ENCODE data around the gene OSBPL3.
"Not testable (repeated sequence)": the region's sequence is repeated elsewhere in the genome, so short reads cannot be mapped to it uniquely, and the experiment has no call there.

The OSBPL3 gene

DNA sequence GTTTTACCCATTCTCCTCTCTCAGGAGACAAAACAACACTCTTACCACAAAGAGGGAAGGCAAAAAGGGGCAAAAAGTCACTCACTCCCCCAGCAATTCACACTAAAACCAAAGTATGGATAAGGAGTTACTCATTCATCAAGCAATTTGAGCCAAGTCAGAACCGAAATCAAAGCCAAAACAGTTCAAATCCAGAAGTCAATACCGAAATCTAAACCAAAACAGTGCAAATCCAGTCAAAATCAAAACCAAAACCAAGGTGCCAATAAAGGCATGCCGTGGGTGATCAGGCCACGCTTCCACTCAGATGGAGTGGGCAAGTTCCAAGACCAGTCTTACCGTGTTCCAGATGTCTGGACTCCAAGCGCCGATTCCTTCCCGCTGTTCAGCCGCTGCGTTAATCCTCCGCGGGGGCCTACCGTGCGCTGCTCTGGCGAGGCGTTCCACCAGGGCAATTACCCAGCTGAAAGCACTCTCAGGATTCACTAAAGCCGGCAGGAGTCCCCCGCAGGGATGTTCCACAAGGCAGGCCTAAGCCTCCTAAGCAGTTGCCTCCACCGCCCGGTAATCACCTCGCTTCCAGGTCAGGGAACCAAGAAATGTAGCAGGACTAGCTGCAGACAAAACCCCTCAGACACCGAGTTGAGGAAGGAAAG, 185.1 kb downstream of the OSBPL3 start:
- not testable (repeated sequence) for DNase-seq (ENCODE audit: low read depth)

DNA sequence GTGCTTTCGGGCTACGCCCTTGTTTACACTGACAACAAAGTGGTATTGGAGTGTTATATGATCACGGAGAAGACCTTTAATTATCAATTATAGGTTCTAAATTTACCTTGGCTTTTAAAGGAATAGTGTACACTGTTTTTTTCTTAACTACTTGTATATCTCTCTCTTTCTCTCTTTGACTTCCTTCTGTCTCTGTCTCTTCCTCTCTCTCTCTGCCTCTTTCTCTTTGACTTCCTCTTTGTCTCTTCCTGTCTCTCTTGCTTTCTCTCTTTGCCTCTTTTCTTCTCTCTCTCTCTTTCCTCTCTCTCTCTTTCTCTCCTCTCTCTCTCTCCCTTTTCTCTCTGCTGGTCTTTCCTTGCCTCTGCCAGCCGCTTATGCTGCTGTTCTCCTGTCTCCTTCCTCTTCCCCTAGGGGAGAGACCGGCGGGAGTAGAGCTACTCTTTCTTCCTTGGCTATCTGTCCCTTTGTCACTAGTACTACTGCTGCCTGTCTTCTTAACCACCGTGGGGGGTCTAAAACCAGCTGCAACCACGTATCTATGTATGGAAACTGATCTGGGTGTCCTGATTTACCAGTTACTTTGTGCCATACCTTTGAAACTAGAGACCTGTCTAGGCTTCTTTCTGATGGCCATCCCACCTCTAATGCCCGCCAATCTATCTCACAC, 185.9 kb downstream of the OSBPL3 start:
- no peak for DNase-seq (ENCODE audit: low read depth)

DNA sequence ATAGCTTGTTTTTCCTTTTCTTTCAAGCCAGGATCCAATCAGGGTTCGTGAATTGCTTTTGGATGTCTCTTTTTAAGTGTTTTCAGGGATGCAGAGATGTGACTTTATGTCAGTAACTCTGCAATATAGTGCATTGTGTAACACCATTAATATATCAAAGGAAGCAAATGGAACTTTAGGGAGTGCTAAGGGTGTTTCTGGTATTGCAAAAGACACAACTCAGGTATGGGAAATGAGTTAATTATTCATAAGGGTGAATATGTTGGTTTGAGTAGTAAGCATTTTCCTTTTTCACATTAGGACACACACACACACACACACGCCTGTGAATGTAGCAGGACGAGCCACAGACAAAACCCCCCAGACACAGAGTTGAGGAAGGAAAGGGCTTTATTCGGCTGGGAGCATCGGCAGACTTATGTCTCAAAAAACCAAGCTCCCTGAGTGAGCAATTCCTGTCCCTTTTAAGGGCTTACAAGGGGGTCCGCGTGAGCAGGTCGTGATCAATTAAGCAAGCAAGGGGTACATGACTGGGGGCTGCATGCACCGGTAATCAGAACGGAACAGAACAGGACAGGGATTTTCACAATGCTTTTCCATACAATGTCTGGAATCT, 190.9 kb downstream of the OSBPL3 start:
- DNase-seq (ENCODE audit: low read depth), result no peak

DNA sequence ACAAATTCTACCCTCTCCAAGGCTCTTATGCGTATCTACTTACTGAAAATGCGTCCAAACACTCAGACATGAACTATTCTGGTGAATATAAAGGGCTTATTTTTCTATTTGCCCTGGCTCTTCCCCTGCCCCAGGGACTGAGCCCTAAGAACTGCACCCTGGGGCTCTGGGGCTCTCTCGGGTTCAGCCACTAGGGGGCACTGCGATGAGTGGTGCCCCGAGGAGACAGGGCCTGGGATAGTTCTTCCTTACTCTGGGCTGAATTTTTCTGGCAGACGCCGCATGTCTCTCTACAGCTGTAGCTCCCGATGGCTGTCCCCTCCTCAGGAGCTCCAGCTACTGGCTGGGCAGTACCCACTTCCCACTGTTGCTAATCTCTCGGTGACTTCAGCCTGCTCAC, 191.9 kb downstream of the OSBPL3 start:
- DNase-seq (ENCODE audit: low read depth), result no peak

DNA sequence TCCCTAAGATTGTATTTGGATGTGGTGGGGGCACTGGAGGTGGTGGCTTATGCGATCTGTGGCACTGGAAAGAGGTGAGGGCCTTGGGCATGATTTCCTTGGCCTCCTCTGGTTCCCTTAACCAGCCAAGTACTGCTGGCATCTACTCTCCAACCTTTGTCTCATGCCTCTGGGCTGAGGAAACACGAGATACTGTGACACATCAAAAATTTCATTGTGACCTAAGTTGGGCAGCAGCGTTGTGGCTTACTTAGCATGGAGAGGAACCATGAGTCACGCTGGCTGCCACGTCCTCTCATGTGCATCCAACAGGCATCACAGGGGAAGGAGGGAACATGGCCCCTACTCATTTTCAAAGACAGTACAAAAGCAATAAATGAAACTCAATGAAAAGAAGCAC, 193.0 kb downstream of the OSBPL3 start:
- peak; percentile 94 for DNase-seq (ENCODE audit: low read depth)

DNA sequence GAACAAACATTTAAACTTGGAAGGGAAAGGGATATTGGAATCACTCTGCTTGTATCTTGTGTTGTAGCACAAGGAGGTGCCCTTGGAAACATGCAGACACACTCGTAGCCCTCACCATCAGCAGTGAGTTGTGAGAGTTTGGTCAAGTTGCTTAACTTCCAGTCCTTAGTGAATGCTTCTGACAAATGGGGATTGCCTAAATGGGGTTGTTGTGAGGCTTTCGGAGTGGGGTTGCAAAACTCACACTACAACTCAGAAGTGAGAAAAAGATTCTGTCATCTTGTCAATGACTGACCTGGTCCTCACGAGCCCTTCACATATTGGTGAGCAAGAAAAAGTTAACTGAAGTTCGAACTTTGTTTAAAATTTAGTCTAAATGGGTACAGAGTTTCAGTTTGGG, 193.7 kb downstream of the OSBPL3 start:
- DNase-seq (ENCODE audit: low read depth), result no peak

DNA sequence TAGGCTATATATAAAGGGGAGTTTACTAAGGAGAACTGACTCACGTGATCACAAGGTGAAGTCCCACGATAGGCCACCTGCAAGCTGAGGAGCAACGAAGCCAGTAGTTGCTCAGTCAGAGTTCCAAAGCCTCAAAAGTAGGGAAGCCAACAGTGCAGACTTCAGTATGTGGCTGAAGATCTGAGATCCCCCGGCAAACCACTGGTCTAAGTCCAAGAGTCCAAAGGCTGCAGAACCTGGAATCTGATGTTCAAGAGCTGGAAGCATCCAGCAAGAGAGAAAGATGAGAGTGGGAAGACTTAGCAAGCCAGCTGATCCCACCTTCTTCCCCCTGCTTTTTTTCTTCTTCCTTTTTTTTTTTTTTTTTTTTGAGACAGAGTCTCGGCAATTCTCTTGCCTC, 195.7 kb downstream of the OSBPL3 start:
- no peak for DNase-seq (ENCODE audit: low read depth)

DNA sequence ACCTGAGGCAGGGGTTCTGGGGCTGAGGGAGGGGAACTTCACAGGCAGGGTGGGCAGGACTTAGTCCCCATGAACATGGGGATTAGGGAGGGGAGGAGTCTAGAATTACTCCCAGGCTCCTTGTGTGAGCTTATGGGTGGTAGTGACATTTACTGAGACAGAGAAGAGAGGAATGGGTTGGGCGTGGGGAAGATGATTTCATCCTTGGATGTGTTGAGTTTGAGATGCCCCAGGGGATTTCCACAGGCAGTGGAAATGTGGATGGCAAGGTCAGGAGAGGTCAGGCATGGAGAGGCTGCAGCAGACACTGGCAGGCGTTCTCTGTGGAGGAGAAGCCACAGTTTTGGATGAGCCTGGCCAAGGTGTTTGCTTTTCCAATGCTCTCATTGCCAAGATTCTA, 196.3 kb downstream of the OSBPL3 start:
- no peak for DNase-seq (ENCODE audit: low read depth)

DNA sequence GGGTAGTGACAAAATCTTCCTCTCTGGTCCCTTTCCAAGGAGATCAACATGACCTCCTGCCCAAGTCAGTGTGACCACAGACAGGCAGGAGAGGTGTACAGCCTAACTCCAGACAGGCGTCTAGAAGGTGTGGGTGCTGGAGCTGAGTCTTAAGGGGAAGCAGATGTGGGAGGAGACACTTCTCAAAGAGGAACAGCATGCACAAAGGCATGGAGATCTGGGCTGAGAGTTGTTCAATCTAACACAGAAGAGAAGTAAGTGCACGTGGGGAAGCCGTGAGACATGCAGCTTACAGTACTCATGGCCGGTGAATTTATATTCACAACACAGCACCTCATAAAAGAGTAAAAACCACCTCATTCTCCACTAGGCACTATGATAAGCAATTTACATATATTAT, 198.9 kb downstream of the OSBPL3 start:
- no peak for DNase-seq (ENCODE audit: low read depth)

DNA sequence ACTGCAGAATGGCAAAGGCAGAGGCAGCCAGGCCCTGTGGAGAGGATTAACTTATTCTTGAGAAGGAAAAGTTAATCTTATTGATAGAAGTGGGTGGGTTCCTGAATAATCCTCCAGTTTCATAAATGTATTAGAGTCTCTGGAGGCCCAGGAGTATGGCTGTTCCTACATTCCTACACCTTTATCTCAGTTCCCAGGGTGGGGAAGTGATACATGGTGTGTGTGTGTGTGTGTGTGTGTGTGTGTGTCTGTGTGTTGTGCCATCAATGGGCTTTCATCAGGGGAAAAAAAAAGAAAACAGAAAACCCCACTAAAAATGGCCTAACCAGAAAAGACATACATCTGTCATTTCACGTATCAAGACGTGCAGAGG, 200.7 kb downstream of the OSBPL3 start:
- no peak for DNase-seq (ENCODE audit: low read depth)

DNA sequence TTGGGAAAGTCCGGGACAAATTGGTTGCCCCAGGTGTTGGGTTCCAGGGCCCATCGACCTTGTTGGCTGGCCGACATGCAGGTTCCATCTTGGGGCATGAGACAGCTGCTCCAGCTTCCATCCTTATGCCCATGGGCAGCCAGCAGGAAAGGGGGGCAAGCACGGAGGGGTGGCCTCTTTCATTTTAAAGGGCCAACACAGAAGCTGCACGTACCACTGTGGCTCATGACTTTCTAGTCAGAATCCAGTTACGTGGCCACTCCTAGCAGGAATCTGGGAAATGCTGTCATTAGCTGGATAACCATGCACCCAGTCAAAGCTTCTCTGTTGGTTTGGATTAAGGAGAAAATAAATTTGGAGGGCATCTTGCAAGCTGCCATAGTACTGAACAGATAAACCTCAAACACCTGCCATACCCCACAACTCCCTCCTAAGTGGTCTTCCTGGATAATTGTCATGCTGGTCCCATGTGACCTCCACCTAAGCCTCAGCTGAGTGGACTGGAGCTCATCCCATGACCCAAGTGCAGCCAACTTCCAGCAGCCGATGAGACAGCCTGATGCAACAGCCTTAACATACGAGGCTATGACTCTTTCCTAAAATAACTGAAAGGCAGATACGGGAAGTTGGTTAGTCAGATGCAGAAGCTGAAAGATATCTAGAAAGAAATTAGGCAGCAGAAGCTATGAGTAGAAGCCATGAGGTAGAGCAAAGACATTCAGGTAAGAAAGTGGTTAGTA, 201.3 kb downstream of the OSBPL3 start:
- DNase-seq (ENCODE audit: low read depth), result no peak

DNA sequence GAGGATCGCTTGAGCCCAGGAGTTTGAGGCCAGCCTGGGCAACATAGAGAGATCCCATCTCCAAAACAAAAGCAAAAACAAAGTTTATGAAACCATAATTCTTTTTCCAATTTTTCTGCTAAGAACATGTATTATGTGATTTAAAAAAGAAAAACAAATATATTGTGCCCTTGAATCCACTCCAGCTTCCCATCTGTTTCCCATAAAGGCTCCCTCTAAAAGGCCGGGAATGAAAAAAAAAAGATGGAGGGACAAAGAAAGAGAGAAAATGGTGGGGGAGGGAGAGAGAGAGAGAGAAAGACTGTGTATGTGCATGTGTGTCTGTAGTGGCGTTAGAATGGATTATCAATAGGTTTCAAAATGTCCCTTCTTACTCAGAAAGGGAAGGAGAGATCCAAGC, 202.2 kb downstream of the OSBPL3 start:
- DNase-seq (ENCODE audit: low read depth), result no peak

DNA sequence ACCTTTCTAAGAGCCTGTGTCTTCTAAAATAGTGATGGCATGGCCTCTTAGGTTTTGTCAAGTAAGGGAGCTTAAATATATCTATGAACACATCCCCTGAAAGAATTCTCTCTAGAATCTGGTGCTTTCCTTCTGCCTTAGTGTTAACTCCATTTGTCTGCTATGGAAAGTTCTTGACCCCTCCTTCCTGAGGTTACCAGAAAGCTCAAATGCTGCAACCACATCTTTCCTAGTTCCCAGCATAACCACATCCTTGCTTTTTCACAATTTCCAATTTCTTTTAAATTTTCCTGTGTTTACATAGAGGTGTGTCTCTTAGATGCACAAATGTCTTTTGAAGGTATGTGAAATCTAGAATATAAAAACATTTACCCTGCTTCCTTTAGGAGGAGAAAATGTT, 206.3 kb downstream of the OSBPL3 start:
- DNase-seq (ENCODE audit: low read depth), result no peak

DNA sequence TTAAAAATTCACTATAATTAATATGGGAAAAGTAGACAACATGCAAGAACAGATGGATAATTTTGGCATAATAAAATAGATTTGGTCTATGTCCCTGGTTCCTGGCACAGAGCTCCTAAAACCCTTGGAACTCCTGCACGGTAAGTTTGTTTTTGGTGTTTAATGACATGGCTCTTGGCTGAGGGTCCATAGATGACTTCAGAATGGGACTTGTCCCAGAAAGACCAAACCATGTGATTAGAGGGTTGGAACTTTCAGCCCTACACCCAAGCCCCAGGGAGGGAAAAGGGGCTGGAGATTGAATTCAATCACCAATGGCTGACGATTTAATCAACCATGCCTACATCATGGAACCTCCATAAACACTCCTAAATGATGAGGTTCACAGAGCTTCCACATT, 210.1 kb downstream of the OSBPL3 start:
- DNase-seq (ENCODE audit: low read depth), result no peak

DNA sequence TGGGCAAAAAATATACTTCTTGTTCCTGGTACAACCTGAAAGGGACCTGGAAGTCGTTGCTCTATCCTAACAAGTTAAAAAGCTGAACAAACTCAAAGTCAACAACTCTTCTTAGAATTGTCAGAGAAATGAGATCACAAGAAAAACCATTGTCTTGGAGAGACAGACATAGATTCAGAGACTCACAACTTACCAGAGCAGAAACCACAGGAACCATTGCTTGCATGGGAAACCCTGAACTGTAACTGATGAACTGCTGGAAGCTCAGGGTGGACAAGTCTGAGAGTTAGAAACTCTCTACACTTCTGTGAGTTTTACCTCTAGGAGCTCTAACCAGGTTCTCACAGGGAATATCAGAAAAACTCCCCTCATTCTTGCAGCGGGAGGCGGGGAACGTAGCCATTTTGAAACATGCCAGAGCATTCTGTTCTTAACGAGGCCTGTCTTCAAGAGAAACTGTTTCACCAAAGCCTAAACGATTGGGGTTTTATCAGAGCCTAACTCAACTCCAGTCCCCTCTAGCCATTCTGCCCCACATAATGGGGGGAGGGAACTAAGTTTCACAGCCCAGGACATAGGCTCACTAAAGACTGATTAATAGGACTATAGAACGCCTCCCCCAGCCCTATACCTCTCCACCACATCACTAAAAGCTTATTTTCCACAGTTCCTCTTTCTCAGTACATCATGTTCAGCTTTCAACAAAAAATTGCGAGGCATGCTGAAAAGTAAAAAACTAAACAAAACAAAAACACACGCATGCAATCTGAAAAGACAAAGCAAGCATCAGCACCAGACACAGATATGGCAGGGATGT, 210.8 kb downstream of the OSBPL3 start:
- DNase-seq (ENCODE audit: low read depth), result no peak

DNA sequence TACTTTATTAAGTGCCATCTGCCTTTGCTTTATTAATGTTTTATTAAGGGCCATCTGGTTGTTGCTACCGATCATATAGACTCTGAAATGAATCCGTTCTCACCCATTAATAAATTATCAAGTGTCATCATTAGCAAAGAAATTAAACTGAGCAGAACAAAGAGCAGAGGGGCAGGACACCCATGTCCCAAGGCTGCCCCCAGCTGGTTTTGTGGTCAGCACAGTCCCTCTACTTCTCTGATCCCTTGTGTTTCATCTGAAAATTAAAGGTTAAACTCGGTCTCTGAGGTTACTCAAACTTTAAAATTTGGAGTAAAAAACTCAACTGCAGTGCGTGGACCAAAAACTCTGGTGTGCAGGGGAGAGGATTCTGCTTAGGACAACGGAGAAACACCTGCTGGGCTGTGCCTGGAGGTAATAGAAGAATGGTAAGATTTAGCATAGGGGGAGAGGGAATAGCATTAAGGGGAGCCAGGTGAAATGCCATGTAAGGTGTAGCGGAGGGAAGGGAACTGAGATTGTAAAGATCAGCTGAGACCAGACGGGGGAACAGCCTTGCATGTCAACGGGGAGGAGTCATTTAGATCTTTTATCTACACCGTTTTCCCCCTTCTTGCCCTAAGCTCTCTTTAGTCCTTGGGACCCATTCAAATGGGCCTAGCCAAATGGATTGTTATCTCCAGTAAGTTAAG, 212.0 kb downstream of the OSBPL3 start:
- no peak for DNase-seq (ENCODE audit: low read depth)

DNA sequence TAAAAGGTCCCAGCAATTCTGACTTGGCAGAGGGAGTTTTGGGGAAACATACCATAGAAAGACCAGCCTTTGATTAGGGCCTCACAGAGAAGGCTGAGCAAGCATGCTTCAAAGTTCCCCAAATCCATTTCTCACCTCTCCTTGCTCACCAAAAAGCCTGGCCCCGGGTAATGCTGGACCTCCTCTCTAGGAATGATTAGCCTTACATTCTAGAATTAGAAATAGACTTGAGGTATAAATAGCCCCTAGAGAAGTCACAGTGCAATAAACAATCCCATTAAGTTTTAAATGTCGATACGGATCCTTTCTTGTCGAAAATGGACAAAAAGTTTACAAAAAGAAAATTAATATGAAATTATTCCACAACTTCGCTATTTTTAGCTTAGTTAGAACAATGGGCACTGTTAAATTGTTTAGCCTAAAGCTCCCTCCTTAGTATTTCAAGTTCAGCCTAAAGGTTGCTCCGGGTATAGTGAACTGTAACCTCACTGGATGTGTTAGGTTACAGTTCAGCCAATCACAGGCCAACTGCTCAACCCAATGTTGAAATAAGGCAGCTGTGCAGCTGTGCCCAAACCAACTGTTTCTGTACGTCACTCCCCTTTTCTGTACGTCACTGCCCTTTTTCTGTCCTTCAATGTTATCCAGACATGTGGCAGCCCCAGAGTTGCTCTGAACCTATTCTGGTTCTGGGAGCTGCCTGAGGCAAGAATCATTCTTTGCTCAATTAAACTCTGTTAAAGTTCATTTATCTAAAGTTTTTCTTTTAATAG, 214.8 kb downstream of the OSBPL3 start:
- no peak for DNase-seq (ENCODE audit: low read depth)

DNA sequence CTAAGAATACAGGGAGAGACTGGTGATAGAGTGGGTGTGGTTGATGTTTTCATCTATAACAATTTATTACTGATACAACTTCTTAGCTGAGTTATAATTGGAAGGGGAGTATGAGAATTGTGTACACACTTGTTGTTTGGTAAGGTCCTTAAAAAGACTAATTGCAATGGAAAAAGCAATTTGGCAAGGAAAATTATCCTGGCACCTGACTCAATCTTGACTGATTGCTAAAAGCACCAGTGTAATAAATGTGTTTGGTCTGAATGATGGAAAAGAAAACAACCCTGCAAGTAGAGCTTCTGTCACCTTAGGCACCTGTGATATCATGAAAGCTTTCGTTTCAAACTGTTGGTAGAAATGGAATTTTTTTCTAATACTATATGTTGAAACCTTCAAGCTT, 216.0 kb downstream of the OSBPL3 start:
- DNase-seq (ENCODE audit: low read depth), result no peak

DNA sequence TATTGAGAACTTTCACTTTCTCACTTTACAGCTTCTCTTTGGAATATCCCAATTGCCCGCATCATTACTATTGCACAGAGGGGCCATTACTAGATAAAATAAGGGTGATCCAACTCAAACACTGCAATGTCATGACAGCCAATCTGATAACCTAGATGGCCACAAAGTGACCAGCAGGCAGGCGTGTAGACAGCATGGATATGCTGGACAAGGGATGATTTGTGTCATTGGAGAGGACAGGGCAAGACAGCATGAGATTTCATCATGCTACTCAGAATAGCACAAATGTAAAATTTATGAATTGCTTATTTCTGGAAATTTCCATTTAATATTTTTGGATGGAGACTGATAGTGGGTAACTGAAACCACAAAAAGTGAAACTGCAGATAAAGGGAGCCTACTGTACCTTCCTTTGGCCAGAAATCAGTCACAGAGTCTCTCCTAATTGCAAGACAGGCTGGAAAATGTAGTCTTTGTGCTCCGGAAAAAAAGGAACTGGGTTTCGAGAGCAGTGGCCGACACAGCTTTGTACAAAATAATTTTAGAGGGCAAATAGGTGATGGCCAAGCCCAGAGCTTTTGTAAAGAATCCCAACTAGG, 216.6 kb downstream of the OSBPL3 start:
- DNase-seq (ENCODE audit: low read depth), result no peak

DNA sequence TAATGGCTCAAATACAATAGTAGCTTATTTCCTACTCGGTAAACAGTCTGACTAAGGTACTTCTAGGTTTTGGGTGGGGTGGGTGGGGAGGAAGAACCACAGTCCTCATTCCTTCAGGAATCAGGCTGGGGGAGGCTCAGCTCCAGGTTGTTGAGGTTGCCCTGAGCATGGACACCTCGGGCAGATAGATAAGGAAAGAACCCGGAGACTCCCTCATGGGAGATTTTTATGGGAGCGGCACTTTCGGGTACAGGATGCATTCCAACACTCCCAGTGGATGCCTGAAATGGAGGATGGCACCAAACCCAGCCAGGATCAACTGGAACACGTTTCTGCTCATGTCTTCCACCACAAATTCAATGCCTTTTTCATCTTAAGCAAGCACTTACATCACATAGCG, 217.2 kb downstream of the OSBPL3 start:
- no peak for DNase-seq (ENCODE audit: low read depth)
